GM23248 (cell line): ENCODE results near the gene WIF1.

ENCODE experiments used
- EZH2 ChIP-seq: fragments of 200-600 bp; sonication (generic); IDR thresholded peaks from 2 replicates; pipeline ENCODE4 v1.6.1; 2018; ENCODE audit warnings: antibody characterized with exemption, mild to moderate bottlenecking; ENCODE audit not compliant: insufficient read depth, poor library complexity, severe bottlenecking
- EZH2phosphoT487 ChIP-seq: fragments of 200-600 bp; sonication (generic); IDR thresholded peaks from 2 replicates; pipeline ENCODE4 v1.6.1; 2018; ENCODE audit warnings: antibody characterized with exemption, moderate library complexity, mild to moderate bottlenecking, low read depth; ENCODE audit not compliant: insufficient read depth

- TF ChIP-seq EZH2 (no peak), EZH2phosphoT487 (no peak)
Observed at GRCh38 chr12:65074932-65075331, 46.2 kb downstream of the WIF1 start.
